LoVo (cell line): ENCODE data around the gene KRT82.
"Not testable (repeated sequence)": the region's sequence is repeated elsewhere in the genome, so short reads cannot be mapped to it uniquely, and the experiment has no call there.

Experiments
- DNase-seq: peaks from one replicate; pipeline ENCODE4 v3.0.0-alpha.2; 2016; ENCODE audit warnings: low spot score

KRT82 gene

GRCh38 chr12:52405922-52406385 lies at the start of gene KRT82:
TSS of gene KRT82 (minus strand) at chr12:52406335. CDS start at chr12:52406277, 58 bp downstream.
- DNase-seq: no peak

GRCh38 chr12:52455821-52456220 lies 49.7 kb upstream of the KRT82 start:
- no peak for DNase-seq

- DNase-seq: peak; percentile 46
Measured at GRCh38 chr12:52454411-52455201, 48.5 kb upstream of the KRT82 start.

- no peak for DNase-seq
Measured at GRCh38 chr12:52452101-52452500, 46.0 kb upstream of the KRT82 start, which contains the start of gene KRT6B. TSS of gene KRT6B (minus strand) at chr12:52452146. CDS start at chr12:52452078, 68 bp downstream.

GRCh38 chr12:52448228-52448627 lies 42.1 kb upstream of the KRT82 start:
- no peak for DNase-seq

- not testable (repeated sequence) for DNase-seq
Measured at GRCh38 chr12:52447196-52447595, 41.1 kb upstream of the KRT82 start.

GRCh38 chr12:52446367-52447045 lies 40.4 kb upstream of the KRT82 start:
- DNase-seq: no peak

- no peak for DNase-seq
Measured at GRCh38 chr12:52445876-52446275, 39.7 kb upstream of the KRT82 start.

GRCh38 chr12:52444647-52445595 lies 38.8 kb upstream of the KRT82 start:
- DNase-seq: no peak

- DNase-seq: no peak
Measured at GRCh38 chr12:52443966-52444365, 37.8 kb upstream of the KRT82 start.

GRCh38 chr12:52442600-52443061 lies 36.5 kb upstream of the KRT82 start:
- peak; percentile 58 for DNase-seq

- DNase-seq: peak; percentile 7
Measured at GRCh38 chr12:52441320-52441911, 35.3 kb upstream of the KRT82 start.

GRCh38 chr12:52440821-52441319 lies 34.7 kb upstream of the KRT82 start:
- DNase-seq: no peak

- no peak for DNase-seq
Measured at GRCh38 chr12:52439845-52440244, 33.7 kb upstream of the KRT82 start.

GRCh38 chr12:52439420-52439819 lies 33.3 kb upstream of the KRT82 start:
- DNase-seq: no peak

- DNase-seq: no peak
Measured at GRCh38 chr12:52438305-52439301, 32.5 kb upstream of the KRT82 start.

GRCh38 chr12:52437508-52437907 lies 31.4 kb upstream of the KRT82 start:
- no peak for DNase-seq

GRCh38 chr12:52436828-52437474 lies 30.8 kb upstream of the KRT82 start:
- no peak for DNase-seq

GRCh38 chr12:52436000-52436827 lies 30.1 kb upstream of the KRT82 start:
- DNase-seq: peak; percentile 45
